ENCODE measurements around the gene CARS2.

The CARS2 gene

GRCh38 chr13:110652231-110652730, 53.6 kb downstream of the CARS2 start:
- H4K20me1 ChIP-seq (ENCODE audit: insufficient read depth, low read length), result peaks cover 39% of the 10 kb centered on the region
- no peak overlapping the region for H3K27ac ChIP-seq (ENCODE audit: low read length)
- peaks cover 66% of the 10 kb centered on the region for H3K36me3 ChIP-seq (ENCODE audit: insufficient read depth, low read length)
- DNase-seq, result no peak
- no peaks in the 10 kb centered on the region for H3K9me3 ChIP-seq (ENCODE audit: insufficient read depth, low read length, severe bottlenecking)
- no peak overlapping the region for H3K4me3 ChIP-seq (ENCODE audit: low read depth in 1 of 2, low read length in 2 of 2)
- H3K27me3 ChIP-seq (ENCODE audit: insufficient read depth, low read length, poor library complexity), result no peaks in the 10 kb centered on the region
- no peak for TF ChIP-seq CTCF (IDR thresholded peaks at IDR 0.05; ENCODE audit: borderline replicate concordance, extremely low read depth, low read length, poor library complexity, severe bottlenecking)
- TF ChIP-seq EZH2 (IDR thresholded peaks at IDR 0.05; ENCODE audit: borderline replicate concordance, low read depth, low read length, severe bottlenecking), result no peak
- ATAC-seq (ENCODE audit: insufficient read depth, low read depth), result 0 out of 3 replicates have a peak, but pooled peaks have one; percentile 27
- no peak overlapping the region for H3K9ac ChIP-seq (ENCODE audit: low read depth, low read length)
- no peaks in the 10 kb centered on the region; the same call in 1 of the 2 replicates for H3K79me2 ChIP-seq (ENCODE audit: insufficient read depth, low read length)
- no peak overlapping the region for H2AFZ ChIP-seq (ENCODE audit: low read depth, low read length)
- H3K4me2 ChIP-seq (ENCODE audit: insufficient read depth, low read length), result no peak overlapping the region
- H3K4me1 ChIP-seq (ENCODE audit: insufficient read depth, low read length), result no peaks in the 10 kb centered on the region

- H4K20me1 ChIP-seq (ENCODE audit: insufficient read depth, low read length), result peaks cover 42% of the 10 kb centered on the region
- DNase-seq, result no peak
- no peaks in the 10 kb centered on the region for H3K9me3 ChIP-seq (ENCODE audit: insufficient read depth, low read length, severe bottlenecking)
- H3K4me1 ChIP-seq (ENCODE audit: insufficient read depth, low read length), result no peaks in the 10 kb centered on the region
- peaks cover 68% of the 10 kb centered on the region for H3K36me3 ChIP-seq (ENCODE audit: insufficient read depth, low read length)
- H3K4me2 ChIP-seq (ENCODE audit: insufficient read depth, low read length), result no peak overlapping the region
- H3K4me3 ChIP-seq (ENCODE audit: low read depth in 1 of 2, low read length in 2 of 2), result no peak overlapping the region
- no peak overlapping the region for H3K9ac ChIP-seq (ENCODE audit: low read depth, low read length)
- no peaks in the 10 kb centered on the region for H3K27me3 ChIP-seq (ENCODE audit: insufficient read depth, low read length, poor library complexity)
- no peak overlapping the region for H2AFZ ChIP-seq (ENCODE audit: low read depth, low read length)
- no peak for ATAC-seq (ENCODE audit: insufficient read depth, low read depth)
- no peak overlapping the region for H3K27ac ChIP-seq (ENCODE audit: low read length)
- H3K79me2 ChIP-seq (ENCODE audit: insufficient read depth, low read length), result no peaks in the 10 kb centered on the region; the same call in 1 of the 2 replicates
- TF ChIP-seq CTCF (IDR thresholded peaks at IDR 0.05; ENCODE audit: borderline replicate concordance, extremely low read depth, low read length, poor library complexity, severe bottlenecking) (no peak), EZH2 (IDR thresholded peaks at IDR 0.05; ENCODE audit: borderline replicate concordance, low read depth, low read length, severe bottlenecking) (no peak)
Measured at GRCh38 chr13:110651726-110652230, 54.1 kb downstream of the CARS2 start.

GRCh38 chr13:110651271-110651670, 54.6 kb downstream of the CARS2 start:
- Histone ChIP-seq H3K4me3 (ENCODE audit: low read depth in 1 of 2, low read length in 2 of 2) (no peak overlapping the region), H3K79me2 (ENCODE audit: insufficient read depth, low read length) (no peaks in the 10 kb centered on the region; the same call in 1 of the 2 replicates), H4K20me1 (ENCODE audit: insufficient read depth, low read length) (peaks cover 42% of the 10 kb centered on the region), H3K4me1 (ENCODE audit: insufficient read depth, low read length) (no peaks in the 10 kb centered on the region), H3K9me3 (ENCODE audit: insufficient read depth, low read length, severe bottlenecking) (no peaks in the 10 kb centered on the region), H3K4me2 (ENCODE audit: insufficient read depth, low read length) (no peak overlapping the region), H3K27ac (ENCODE audit: low read length) (no peak overlapping the region), H3K27me3 (ENCODE audit: insufficient read depth, low read length, poor library complexity) (no peaks in the 10 kb centered on the region), H3K36me3 (ENCODE audit: insufficient read depth, low read length) (peaks cover 68% of the 10 kb centered on the region), H2AFZ (ENCODE audit: low read depth, low read length) (no peak overlapping the region), H3K9ac (ENCODE audit: low read depth, low read length) (no peak overlapping the region)
- DNase-seq, result no peak
- TF ChIP-seq CTCF (IDR thresholded peaks at IDR 0.05; ENCODE audit: borderline replicate concordance, extremely low read depth, low read length, poor library complexity, severe bottlenecking), result no peak
- TF ChIP-seq EZH2 (IDR thresholded peaks at IDR 0.05; ENCODE audit: borderline replicate concordance, low read depth, low read length, severe bottlenecking), result no peak
- ATAC-seq (ENCODE audit: insufficient read depth, low read depth), result no peak

All from DND-41 (cell line).